ENCODE measurements around the gene LYSMD2. TPM values are rescaled to one million over a fixed set of nuclear protein-coding genes. Genes with fewer than 3 reads are reported as not detected.

LYSMD2 gene
- total and polyA plus RNA-seq, 2 of the 8 experiments (the other 6 are each of a cell fraction or from before 2014, with no cell fraction given), result 2.2 to 2.7 TPM

DNA sequence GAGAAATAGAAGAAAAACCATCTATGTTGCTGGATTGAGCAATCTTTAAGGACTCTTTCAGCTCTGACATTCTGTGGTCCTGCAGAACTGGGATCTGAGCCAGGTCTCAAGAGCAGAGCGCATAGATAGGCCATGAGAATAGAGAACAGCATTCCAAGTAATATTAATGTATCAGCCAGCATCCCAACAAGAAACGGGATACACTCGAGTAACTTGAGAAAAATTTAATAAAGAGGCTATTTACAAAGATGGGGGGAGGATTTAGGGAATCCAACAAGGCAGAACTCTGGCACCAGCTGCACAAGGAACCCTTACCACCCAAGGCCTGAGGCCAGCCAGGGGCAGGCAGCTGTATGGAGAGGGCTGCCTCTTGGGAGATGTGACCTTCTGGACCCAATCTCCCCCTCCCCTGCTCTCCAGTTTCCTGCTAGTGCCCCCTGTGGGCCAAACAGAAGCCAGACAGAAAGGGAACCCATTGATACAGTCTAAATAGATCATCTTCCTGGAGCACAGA is 22.2 kb upstream of the LYSMD2 start (continued):
- TF ChIP-seq, protein P1, sequence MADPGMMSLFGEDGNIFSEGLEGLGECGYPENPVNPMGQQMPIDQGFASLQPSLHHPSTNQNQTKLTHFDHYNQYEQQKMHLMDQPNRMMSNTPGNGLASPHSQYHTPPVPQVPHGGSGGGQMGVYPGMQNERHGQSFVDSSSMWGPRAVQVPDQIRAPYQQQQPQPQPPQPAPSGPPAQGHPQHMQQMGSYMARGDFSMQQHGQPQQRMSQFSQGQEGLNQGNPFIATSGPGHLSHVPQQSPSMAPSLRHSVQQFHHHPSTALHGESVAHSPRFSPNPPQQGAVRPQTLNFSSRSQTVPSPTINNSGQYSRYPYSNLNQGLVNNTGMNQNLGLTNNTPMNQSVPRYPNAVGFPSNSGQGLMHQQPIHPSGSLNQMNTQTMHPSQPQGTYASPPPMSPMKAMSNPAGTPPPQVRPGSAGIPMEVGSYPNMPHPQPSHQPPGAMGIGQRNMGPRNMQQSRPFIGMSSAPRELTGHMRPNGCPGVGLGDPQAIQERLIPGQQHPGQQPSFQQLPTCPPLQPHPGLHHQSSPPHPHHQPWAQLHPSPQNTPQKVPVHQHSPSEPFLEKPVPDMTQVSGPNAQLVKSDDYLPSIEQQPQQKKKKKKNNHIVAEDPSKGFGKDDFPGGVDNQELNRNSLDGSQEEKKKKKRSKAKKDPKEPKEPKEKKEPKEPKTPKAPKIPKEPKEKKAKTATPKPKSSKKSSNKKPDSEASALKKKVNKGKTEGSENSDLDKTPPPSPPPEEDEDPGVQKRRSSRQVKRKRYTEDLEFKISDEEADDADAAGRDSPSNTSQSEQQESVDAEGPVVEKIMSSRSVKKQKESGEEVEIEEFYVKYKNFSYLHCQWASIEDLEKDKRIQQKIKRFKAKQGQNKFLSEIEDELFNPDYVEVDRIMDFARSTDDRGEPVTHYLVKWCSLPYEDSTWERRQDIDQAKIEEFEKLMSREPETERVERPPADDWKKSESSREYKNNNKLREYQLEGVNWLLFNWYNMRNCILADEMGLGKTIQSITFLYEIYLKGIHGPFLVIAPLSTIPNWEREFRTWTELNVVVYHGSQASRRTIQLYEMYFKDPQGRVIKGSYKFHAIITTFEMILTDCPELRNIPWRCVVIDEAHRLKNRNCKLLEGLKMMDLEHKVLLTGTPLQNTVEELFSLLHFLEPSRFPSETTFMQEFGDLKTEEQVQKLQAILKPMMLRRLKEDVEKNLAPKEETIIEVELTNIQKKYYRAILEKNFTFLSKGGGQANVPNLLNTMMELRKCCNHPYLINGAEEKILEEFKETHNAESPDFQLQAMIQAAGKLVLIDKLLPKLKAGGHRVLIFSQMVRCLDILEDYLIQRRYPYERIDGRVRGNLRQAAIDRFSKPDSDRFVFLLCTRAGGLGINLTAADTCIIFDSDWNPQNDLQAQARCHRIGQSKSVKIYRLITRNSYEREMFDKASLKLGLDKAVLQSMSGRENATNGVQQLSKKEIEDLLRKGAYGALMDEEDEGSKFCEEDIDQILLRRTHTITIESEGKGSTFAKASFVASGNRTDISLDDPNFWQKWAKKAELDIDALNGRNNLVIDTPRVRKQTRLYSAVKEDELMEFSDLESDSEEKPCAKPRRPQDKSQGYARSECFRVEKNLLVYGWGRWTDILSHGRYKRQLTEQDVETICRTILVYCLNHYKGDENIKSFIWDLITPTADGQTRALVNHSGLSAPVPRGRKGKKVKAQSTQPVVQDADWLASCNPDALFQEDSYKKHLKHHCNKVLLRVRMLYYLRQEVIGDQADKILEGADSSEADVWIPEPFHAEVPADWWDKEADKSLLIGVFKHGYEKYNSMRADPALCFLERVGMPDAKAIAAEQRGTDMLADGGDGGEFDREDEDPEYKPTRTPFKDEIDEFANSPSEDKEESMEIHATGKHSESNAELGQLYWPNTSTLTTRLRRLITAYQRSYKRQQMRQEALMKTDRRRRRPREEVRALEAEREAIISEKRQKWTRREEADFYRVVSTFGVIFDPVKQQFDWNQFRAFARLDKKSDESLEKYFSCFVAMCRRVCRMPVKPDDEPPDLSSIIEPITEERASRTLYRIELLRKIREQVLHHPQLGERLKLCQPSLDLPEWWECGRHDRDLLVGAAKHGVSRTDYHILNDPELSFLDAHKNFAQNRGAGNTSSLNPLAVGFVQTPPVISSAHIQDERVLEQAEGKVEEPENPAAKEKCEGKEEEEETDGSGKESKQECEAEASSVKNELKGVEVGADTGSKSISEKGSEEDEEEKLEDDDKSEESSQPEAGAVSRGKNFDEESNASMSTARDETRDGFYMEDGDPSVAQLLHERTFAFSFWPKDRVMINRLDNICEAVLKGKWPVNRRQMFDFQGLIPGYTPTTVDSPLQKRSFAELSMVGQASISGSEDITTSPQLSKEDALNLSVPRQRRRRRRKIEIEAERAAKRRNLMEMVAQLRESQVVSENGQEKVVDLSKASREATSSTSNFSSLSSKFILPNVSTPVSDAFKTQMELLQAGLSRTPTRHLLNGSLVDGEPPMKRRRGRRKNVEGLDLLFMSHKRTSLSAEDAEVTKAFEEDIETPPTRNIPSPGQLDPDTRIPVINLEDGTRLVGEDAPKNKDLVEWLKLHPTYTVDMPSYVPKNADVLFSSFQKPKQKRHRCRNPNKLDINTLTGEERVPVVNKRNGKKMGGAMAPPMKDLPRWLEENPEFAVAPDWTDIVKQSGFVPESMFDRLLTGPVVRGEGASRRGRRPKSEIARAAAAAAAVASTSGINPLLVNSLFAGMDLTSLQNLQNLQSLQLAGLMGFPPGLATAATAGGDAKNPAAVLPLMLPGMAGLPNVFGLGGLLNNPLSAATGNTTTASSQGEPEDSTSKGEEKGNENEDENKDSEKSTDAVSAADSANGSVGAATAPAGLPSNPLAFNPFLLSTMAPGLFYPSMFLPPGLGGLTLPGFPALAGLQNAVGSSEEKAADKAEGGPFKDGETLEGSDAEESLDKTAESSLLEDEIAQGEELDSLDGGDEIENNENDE (IDR thresholded peaks at IDR 0.05; ENCODE audit: insufficient replicate concordance, low read length), result no peak
- no peak for TF ChIP-seq SP1 (IDR thresholded peaks at IDR 0.05; ENCODE audit: low read depth, low read length)
- TF ChIP-seq, protein P2, sequence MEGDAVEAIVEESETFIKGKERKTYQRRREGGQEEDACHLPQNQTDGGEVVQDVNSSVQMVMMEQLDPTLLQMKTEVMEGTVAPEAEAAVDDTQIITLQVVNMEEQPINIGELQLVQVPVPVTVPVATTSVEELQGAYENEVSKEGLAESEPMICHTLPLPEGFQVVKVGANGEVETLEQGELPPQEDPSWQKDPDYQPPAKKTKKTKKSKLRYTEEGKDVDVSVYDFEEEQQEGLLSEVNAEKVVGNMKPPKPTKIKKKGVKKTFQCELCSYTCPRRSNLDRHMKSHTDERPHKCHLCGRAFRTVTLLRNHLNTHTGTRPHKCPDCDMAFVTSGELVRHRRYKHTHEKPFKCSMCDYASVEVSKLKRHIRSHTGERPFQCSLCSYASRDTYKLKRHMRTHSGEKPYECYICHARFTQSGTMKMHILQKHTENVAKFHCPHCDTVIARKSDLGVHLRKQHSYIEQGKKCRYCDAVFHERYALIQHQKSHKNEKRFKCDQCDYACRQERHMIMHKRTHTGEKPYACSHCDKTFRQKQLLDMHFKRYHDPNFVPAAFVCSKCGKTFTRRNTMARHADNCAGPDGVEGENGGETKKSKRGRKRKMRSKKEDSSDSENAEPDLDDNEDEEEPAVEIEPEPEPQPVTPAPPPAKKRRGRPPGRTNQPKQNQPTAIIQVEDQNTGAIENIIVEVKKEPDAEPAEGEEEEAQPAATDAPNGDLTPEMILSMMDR (IDR thresholded peaks at IDR 0.05; ENCODE audit: control extremely low read depth in 1 of 3, insufficient read depth in 1 of 3, low read depth in 1 of 3, low read length in 3 of 3), result peak; percentile 52 to 79 (median 62)
- TF ChIP-seq BCL11A (IDR thresholded peaks at IDR 0.05; ENCODE audit: low read depth in 2 of 2, low read length in 2 of 2), result no peak

Data from H1 (cell line).